Activated CD8-positive, alpha-beta memory T cell treated with anti-CD3 and anti-CD28 coated beads, Interleukin-2, amount 50 U/mL, for 1 hour (primary cell): ENCODE measurements around the gene PDXDC1.
A peak's percentile ranks its signal among the peaks of the same experiment; 100 is the strongest.
"Not testable (repeated sequence)": the region's sequence is repeated elsewhere in the genome, so short reads cannot be mapped to it uniquely, and the experiment has no call there.

Experiments used
- DNase-seq: peaks from one replicate; pipeline ENCODE4 v3.0.0-alpha.2; 2020; ENCODE audit errors: extremely low read depth

Gene PDXDC1

GRCh38 chr16:15035163-15035729, 60.4 kb downstream of the PDXDC1 start:
- DNase-seq: no peak

GRCh38 chr16:15037003-15037402, 62.2 kb downstream of the PDXDC1 start:
- DNase-seq: no peak

GRCh38 chr16:15037745-15038144, 62.9 kb downstream of the PDXDC1 start:
- no peak for DNase-seq

- DNase-seq: no peak
Measured at GRCh38 chr16:15038689-15039088, 63.9 kb downstream of the PDXDC1 start.

- no peak for DNase-seq
Measured at GRCh38 chr16:15041271-15042004, 66.6 kb downstream of the PDXDC1 start.

- DNase-seq: no peak
Measured at GRCh38 chr16:15043344-15043743, 68.5 kb downstream of the PDXDC1 start.

- no peak for DNase-seq
Measured at GRCh38 chr16:15044286-15044685, 69.5 kb downstream of the PDXDC1 start.

- not testable (repeated sequence) for DNase-seq
Measured at GRCh38 chr16:15045270-15045669, 70.4 kb downstream of the PDXDC1 start.

GRCh38 chr16:15046692-15047376, 72.0 kb downstream of the PDXDC1 start:
- no peak for DNase-seq

GRCh38 chr16:15049581-15050180, 74.9 kb downstream of the PDXDC1 start:
- DNase-seq: no peak

- not testable (repeated sequence) for DNase-seq
Measured at GRCh38 chr16:15050440-15050839, 75.6 kb downstream of the PDXDC1 start.

- DNase-seq: no peak
Measured at GRCh38 chr16:15051387-15051951, 76.6 kb downstream of the PDXDC1 start.

GRCh38 chr16:15052747-15053476, 78.1 kb downstream of the PDXDC1 start:
- no peak for DNase-seq

GRCh38 chr16:15053904-15054303, 79.1 kb downstream of the PDXDC1 start:
- no peak for DNase-seq

GRCh38 chr16:15054357-15055140, 79.7 kb downstream of the PDXDC1 start:
- DNase-seq: no peak

GRCh38 chr16:15055141-15056053, 80.6 kb downstream of the PDXDC1 start:
- peak; percentile 29 for DNase-seq

GRCh38 chr16:15057681-15058417, 83.0 kb downstream of the PDXDC1 start:
- DNase-seq: no peak

- DNase-seq: no peak
Measured at GRCh38 chr16:15059324-15059723, 84.5 kb downstream of the PDXDC1 start.
